Liver (tissue), 9 donors: Measurements from ENCODE around the gene DNAH17. TPM values are rescaled to one million over a fixed set of nuclear protein-coding genes. Genes with fewer than 3 reads are reported as not detected.

Experiments
- DNase-seq: peaks from one replicate; pipeline ENCODE4 v3.0.0-alpha.2; 2017; ENCODE audit warnings: low spot score
- H3K27ac ChIP-seq, 2 donors: one replicate each; pipeline ENCODE4 v1.7.0; 2013; ENCODE audit warnings: inconsistent platforms in 2 of 2, low read length in 2 of 2, control low read depth in 1 of 2, low read depth in 1 of 2, mild to moderate bottlenecking in 1 of 2
- H3K27me3 ChIP-seq, 4 donors: one replicate each; pipeline versions ENCODE4 v1.6.1 to v1.7.0; 2013; ENCODE audit warnings: low read length in 3 of 4, inconsistent platforms in 1 of 4, mild to moderate bottlenecking in 1 of 4, moderate library complexity in 1 of 4; ENCODE audit not compliant: control insufficient read depth in 4 of 4, insufficient read depth in 4 of 4
- H3K36me3 ChIP-seq, 4 donors: one replicate each; pipeline versions ENCODE4 v1.6.1 to v1.7.0; 2013; ENCODE audit warnings: low read length in 3 of 4, mild to moderate bottlenecking in 3 of 4, low read depth in 1 of 4, moderate library complexity in 1 of 4; ENCODE audit not compliant: control insufficient read depth in 4 of 4, insufficient read depth in 3 of 4
- H3K4me1 ChIP-seq, 4 donors: one replicate each; pipeline versions ENCODE4 v1.6.1 to v1.7.0; 2013; ENCODE audit warnings: low read length in 3 of 4, mild to moderate bottlenecking in 3 of 4, moderate library complexity in 1 of 4; ENCODE audit not compliant: control insufficient read depth in 4 of 4, insufficient read depth in 4 of 4
- H3K4me3 ChIP-seq, 3 donors: one replicate each; pipeline versions ENCODE4 v1.6.1 to v1.7.0; 2013; ENCODE audit warnings: low read length in 3 of 3, control low read depth in 1 of 3, low read depth in 1 of 3, mild to moderate bottlenecking in 1 of 3
- H3K9ac ChIP-seq, 2 donors: one replicate each; pipeline ENCODE4 v1.7.0; 2013; ENCODE audit warnings: low read length in 2 of 2, mild to moderate bottlenecking in 2 of 2, moderate library complexity in 2 of 2, control low read depth in 1 of 2, low read depth in 1 of 2
- H3K9me3 ChIP-seq, 4 donors: one replicate each; pipeline versions ENCODE4 v1.6.1 to v1.7.0; 2013; ENCODE audit warnings: low read length in 3 of 4; ENCODE audit not compliant: control insufficient read depth in 4 of 4
- FOXA1 ChIP-seq: IDR thresholded peaks from 2 replicates; pipeline ENCODE4 v1.6.1; 2016; ENCODE audit warnings: antibody characterized with exemption
- HNF4G ChIP-seq: IDR thresholded peaks from 2 replicates; pipeline ENCODE4 v1.6.1; 2016; ENCODE audit warnings: antibody characterized with exemption
- JUND ChIP-seq, 2 donors: IDR thresholded peaks; 2 replicates each; pipeline ENCODE4 v1.6.1; 2016; ENCODE audit warnings: antibody characterized with exemption in 2 of 2
- NR2F2 ChIP-seq: IDR thresholded peaks from 2 replicates; pipeline ENCODE4 v1.6.1; 2016; ENCODE audit warnings: antibody characterized with exemption
- RAD21 ChIP-seq, 2 donors: IDR thresholded peaks; 2 replicates each; pipeline ENCODE4 v1.6.1; 2016; ENCODE audit warnings: antibody characterized with exemption in 2 of 2, mild to moderate bottlenecking in 2 of 2
- RXRA ChIP-seq, 2 donors: IDR thresholded peaks; 2 replicates each; pipeline ENCODE4 v1.6.1; 2017 to 2018; ENCODE audit warnings: antibody characterized with exemption in 2 of 2, mild to moderate bottlenecking in 1 of 2
- SP1 ChIP-seq: IDR thresholded peaks from 2 replicates; pipeline ENCODE4 v1.6.1; 2018; ENCODE audit warnings: antibody characterized with exemption, mild to moderate bottlenecking
- TAF1 ChIP-seq: conservative IDR thresholded peaks from 2 replicates; pipeline ENCODE4 v1.6.1; 2016; ENCODE audit warnings: antibody characterized with exemption, mild to moderate bottlenecking
- WGBS: extraction: QIAGEN DNeasy Blood & Tissue Kit; methylation state at CpG from one replicate; pipeline ENCODE4 v1.1.7; 2013; 5-methylcytosine and 5-hydroxymethylcytosine counted together
- polyA plus RNA-seq, 2 donors: library from polyadenylated mRNA; stranded (reverse) in 1 of 2; unstranded in 1 of 2; fragments of 200-250 nt in 1 of 2; fragments of >200 nt in 1 of 2; fragmentation: Nextera tagmentation in 1 of 2; extraction: Ambion mirVana in 1 of 2; gene quantifications; one replicate each; pipeline versions ENCODE4 v1.2.1 to v1.2.3, GENCODE V29; 2013 to 2015
- total RNA-seq, 2 donors: library from RNA; depleted of rRNA; stranded (reverse); fragments of >200 nt; gene quantifications; one replicate each; pipeline ENCODE4 v1.2.3, GENCODE V29; 2014
- TF ChIP-seq, protein P1 (sequence below): IDR thresholded peaks from 2 replicates; pipeline ENCODE4 v1.6.1; 2016; ENCODE audit warnings: antibody characterized with exemption, mild to moderate bottlenecking
- TF ChIP-seq, protein P2 (sequence below): IDR thresholded peaks from 2 replicates; pipeline ENCODE4 v1.6.1; 2016; ENCODE audit warnings: antibody characterized with exemption
- TF ChIP-seq, protein P3 (sequence below): fragments of 150-350 bp; IDR thresholded peaks from 2 replicates; pipeline ENCODE4 v1.5.1; 2017; ENCODE audit warnings: improper control_type of control experiment, low read depth, low read length; ENCODE audit not compliant: missing input control
- TF ChIP-seq, protein P4 (sequence below): IDR thresholded peaks from 2 replicates; pipeline ENCODE4 v1.6.1; 2016; ENCODE audit warnings: antibody characterized with exemption
- donor health status: healthy.
- donor health status: healthy.
- donor health status: healthy.
- donor health status: healthy.
- donor health status: healthy.

Gene DNAH17
- total and polyA plus RNA-seq, 4 donors, result 0.09 to 0.79 TPM; not detected in 2

DNA sequence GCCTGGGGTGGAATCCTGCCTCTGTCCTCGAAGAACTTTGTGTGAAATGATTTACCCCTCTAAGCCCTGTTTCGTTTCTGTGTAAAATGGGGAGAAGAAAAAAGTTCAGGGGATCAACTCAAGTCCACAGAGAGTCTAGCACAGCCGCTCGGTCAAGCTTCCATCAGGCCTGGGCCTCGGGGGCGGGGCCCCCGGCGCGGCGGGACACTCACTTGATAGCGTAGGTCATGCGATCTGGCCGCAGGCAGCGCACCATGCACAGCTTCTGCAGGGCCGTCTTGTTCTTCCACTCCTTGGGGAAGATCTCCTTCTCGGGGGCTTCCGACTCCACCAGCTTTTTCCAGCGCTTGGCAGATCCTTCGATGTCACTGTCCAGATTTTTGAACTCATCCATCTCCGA lies 132.8 kb downstream of the DNAH17 start:
- no peak overlapping the region for H3K4me3 ChIP-seq
- 84% methylated on average over 20 of the region's 20 CpGs for WGBS
- no peak for DNase-seq
- H3K27me3 ChIP-seq, result no peaks in the 10 kb centered on the region
- H3K27ac ChIP-seq, result no peak overlapping the region
- no peak overlapping the region for H3K9ac ChIP-seq
- H3K9me3 ChIP-seq, result no peaks in the 10 kb centered on the region
- no peaks in the 10 kb centered on the region for H3K4me1 ChIP-seq
- TF ChIP-seq RXRA (IDR thresholded peaks at IDR 0.05) (no peak), RAD21 (IDR thresholded peaks at IDR 0.05) (no peak)
- TF ChIP-seq, protein P1, sequence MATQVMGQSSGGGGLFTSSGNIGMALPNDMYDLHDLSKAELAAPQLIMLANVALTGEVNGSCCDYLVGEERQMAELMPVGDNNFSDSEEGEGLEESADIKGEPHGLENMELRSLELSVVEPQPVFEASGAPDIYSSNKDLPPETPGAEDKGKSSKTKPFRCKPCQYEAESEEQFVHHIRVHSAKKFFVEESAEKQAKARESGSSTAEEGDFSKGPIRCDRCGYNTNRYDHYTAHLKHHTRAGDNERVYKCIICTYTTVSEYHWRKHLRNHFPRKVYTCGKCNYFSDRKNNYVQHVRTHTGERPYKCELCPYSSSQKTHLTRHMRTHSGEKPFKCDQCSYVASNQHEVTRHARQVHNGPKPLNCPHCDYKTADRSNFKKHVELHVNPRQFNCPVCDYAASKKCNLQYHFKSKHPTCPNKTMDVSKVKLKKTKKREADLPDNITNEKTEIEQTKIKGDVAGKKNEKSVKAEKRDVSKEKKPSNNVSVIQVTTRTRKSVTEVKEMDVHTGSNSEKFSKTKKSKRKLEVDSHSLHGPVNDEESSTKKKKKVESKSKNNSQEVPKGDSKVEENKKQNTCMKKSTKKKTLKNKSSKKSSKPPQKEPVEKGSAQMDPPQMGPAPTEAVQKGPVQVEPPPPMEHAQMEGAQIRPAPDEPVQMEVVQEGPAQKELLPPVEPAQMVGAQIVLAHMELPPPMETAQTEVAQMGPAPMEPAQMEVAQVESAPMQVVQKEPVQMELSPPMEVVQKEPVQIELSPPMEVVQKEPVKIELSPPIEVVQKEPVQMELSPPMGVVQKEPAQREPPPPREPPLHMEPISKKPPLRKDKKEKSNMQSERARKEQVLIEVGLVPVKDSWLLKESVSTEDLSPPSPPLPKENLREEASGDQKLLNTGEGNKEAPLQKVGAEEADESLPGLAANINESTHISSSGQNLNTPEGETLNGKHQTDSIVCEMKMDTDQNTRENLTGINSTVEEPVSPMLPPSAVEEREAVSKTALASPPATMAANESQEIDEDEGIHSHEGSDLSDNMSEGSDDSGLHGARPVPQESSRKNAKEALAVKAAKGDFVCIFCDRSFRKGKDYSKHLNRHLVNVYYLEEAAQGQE, result no peak
- TF ChIP-seq, protein P2, sequence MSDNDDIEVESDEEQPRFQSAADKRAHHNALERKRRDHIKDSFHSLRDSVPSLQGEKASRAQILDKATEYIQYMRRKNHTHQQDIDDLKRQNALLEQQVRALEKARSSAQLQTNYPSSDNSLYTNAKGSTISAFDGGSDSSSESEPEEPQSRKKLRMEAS, result no peak
- H3K36me3 ChIP-seq, result no peaks in the 10 kb centered on the region

DNA sequence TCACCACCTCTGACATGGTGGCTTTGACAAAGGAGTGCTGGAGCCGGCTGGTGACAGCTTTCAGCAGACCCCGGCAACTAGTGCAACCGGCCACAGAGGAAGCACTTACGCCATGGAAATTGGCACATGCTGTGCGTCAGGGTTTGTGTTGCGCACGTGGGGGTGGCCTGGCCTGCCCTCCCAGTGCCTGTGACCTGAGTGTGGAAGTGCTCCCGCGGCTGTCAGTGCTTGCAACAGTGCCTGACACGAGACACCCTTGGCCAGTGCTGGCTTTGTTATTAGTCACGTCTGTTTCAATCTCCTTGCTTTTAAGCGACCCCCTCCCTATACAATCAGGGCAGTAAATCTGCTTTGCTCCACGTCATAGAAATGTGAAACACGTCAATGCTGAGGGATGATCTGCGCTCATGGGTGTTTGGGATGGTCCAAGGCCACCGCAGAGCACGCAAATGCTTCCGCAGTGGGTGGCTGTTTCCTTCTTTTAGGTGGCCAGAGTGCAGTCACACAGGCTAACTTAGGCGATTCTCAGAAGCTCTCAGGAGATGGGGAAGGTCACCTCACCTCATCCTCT lies 134.5 kb downstream of the DNAH17 start:
- Histone ChIP-seq H3K4me1 (no peaks in the 10 kb centered on the region), H3K27me3 (no peaks in the 10 kb centered on the region), H3K27ac (peak overlapping the region in 1 of 2 donors; percentile 40), H3K9me3 (no peaks in the 10 kb centered on the region), H3K9ac (no peak overlapping the region), H3K4me3 (no peak overlapping the region), H3K36me3 (no peaks in the 10 kb centered on the region)
- no peak for DNase-seq
- 67% methylated on average over 19 of the region's 19 CpGs for WGBS
- TF ChIP-seq RXRA (IDR thresholded peaks at IDR 0.05) (peak in 1 of 2 donors; percentile 54), JUND (IDR thresholded peaks at IDR 0.05) (no peak)

DNA sequence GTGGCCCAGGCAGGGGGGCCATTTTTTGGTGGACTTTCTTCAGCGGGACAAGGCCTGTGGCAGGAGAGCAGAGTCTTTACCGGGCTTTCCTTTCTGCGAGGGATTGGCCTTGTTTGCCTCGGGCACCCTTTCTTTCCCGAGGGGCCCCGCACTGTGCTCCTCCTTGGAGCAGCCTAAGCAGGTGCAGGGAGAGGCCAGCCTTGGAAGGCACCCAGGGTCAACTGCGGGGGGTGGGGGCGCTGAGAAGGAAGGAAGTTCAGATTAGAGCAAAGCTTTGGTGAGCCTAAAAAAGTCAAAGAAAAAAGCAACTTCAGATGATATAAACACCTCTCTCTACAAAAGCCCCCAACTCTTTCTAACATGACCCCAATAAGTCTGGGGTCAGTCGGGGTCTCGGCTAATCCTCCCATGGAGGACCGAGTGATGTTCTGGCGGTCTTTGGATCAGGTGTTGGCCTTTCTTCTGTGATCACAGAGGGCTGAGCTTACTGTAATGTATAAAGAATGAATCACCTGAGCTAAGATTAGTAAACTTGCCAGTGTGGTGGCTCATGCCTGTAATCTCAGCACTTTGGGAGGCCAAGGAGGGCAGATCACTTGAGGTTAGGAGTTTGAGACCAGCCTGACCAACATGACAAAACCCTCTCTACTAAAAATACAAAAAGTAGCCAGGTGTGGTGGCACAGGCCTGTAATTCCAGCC lies 135.8 kb downstream of the DNAH17 start:
- Histone ChIP-seq H3K36me3 (no peaks in the 10 kb centered on the region), H3K9me3 (no peaks in the 10 kb centered on the region), H3K4me1 (no peaks in the 10 kb centered on the region), H3K27me3 (no peaks in the 10 kb centered on the region), H3K9ac (no peak overlapping the region), H3K27ac (no peak overlapping the region), H3K4me3 (no peak overlapping the region)
- TF ChIP-seq SP1 (no peak), RAD21 (IDR thresholded peaks at IDR 0.05) (no peak), HNF4G (no peak), TAF1 (no peak), JUND (IDR thresholded peaks at IDR 0.05) (no peak), FOXA1 (no peak), NR2F2 (no peak)
- TF ChIP-seq, protein P3, sequence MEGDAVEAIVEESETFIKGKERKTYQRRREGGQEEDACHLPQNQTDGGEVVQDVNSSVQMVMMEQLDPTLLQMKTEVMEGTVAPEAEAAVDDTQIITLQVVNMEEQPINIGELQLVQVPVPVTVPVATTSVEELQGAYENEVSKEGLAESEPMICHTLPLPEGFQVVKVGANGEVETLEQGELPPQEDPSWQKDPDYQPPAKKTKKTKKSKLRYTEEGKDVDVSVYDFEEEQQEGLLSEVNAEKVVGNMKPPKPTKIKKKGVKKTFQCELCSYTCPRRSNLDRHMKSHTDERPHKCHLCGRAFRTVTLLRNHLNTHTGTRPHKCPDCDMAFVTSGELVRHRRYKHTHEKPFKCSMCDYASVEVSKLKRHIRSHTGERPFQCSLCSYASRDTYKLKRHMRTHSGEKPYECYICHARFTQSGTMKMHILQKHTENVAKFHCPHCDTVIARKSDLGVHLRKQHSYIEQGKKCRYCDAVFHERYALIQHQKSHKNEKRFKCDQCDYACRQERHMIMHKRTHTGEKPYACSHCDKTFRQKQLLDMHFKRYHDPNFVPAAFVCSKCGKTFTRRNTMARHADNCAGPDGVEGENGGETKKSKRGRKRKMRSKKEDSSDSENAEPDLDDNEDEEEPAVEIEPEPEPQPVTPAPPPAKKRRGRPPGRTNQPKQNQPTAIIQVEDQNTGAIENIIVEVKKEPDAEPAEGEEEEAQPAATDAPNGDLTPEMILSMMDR, result no peak
- TF ChIP-seq, protein P4, sequence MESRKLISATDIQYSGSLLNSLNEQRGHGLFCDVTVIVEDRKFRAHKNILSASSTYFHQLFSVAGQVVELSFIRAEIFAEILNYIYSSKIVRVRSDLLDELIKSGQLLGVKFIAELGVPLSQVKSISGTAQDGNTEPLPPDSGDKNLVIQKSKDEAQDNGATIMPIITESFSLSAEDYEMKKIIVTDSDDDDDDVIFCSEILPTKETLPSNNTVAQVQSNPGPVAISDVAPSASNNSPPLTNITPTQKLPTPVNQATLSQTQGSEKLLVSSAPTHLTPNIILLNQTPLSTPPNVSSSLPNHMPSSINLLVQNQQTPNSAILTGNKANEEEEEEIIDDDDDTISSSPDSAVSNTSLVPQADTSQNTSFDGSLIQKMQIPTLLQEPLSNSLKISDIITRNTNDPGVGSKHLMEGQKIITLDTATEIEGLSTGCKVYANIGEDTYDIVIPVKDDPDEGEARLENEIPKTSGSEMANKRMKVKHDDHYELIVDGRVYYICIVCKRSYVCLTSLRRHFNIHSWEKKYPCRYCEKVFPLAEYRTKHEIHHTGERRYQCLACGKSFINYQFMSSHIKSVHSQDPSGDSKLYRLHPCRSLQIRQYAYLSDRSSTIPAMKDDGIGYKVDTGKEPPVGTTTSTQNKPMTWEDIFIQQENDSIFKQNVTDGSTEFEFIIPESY, result no peak
- TF ChIP-seq, protein P2, result no peak
- WGBS, result 69% methylated on average over 12 of the region's 12 CpGs
- no peak for DNase-seq
